Measurements from ENCODE around the gene DGKB.

DNA sequence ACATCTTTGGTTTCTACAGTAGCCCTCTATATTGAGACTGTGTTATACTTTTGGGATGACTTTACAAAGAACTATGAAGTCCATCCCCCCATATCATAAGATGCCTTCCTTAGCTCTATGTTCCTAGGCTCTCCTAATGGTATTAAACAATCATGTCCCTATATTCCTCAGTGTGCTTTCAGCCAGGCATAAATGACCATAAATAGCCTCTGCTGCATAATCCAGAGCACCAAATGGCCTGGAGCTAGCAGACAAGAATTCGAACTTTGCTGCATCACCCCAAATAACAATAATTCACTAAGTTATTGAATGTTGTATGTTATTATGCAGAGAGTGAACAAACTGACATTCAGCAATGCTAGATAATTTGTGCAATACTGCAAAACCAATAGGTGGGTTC is 405.2 kb downstream of the DGKB start:
- TF ChIP-seq, protein P1, sequence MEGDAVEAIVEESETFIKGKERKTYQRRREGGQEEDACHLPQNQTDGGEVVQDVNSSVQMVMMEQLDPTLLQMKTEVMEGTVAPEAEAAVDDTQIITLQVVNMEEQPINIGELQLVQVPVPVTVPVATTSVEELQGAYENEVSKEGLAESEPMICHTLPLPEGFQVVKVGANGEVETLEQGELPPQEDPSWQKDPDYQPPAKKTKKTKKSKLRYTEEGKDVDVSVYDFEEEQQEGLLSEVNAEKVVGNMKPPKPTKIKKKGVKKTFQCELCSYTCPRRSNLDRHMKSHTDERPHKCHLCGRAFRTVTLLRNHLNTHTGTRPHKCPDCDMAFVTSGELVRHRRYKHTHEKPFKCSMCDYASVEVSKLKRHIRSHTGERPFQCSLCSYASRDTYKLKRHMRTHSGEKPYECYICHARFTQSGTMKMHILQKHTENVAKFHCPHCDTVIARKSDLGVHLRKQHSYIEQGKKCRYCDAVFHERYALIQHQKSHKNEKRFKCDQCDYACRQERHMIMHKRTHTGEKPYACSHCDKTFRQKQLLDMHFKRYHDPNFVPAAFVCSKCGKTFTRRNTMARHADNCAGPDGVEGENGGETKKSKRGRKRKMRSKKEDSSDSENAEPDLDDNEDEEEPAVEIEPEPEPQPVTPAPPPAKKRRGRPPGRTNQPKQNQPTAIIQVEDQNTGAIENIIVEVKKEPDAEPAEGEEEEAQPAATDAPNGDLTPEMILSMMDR (optimal IDR thresholded peaks at IDR 0.05 in 1 of 3, IDR thresholded peaks at IDR 0.05 in 1 of 3, conservative IDR thresholded peaks at IDR 0.05 in 1 of 3; ENCODE audit: extremely low read depth in 1 of 3, insufficient read depth in 2 of 3, low read length in 3 of 3): no peak
- no peak for TF ChIP-seq EZH2 (IDR thresholded peaks at IDR 0.05; ENCODE audit: low read length)

All from keratinocyte (primary cell).